ENCODE data around the gene PTBP2. TPM values are rescaled to one million over a fixed set of nuclear protein-coding genes. Genes with fewer than 3 reads are reported as not detected.

The PTBP2 gene
- total RNA-seq, 1 experiment from 2014 or later = 13.2 TPM

- DNase-seq (ENCODE audit: low read depth, low spot score) = no peak
- POLR2A ChIA-PET = no interaction called here
- no peaks in the 10 kb centered on the region for H3K9me2 ChIP-seq (ENCODE audit: insufficient read depth)
- TF ChIP-seq RAD21 (IDR thresholded peaks at IDR 0.05; ENCODE audit: low read depth) (no peak), CTCF (IDR thresholded peaks at IDR 0.05 in 2 of 3, conservative IDR thresholded peaks at IDR 0.05 in 1 of 3; ENCODE audit: borderline replicate concordance in 1 of 3, insufficient read depth in 1 of 3, low read depth in 2 of 3, low read length in 2 of 3) (no peak), POLR2AphosphoS5 (IDR thresholded peaks at IDR 0.05; ENCODE audit: low read depth, low read length) (no peak), YY1 (IDR thresholded peaks at IDR 0.05; ENCODE audit: extremely low read depth, insufficient replicate concordance, low read depth, low read length) (no peak), ZFX (IDR thresholded peaks at IDR 0.05) (no peak), EZH2 (IDR thresholded peaks at IDR 0.05) (no peak), MAX (IDR thresholded peaks at IDR 0.05) (no peak), POLR2A (IDR thresholded peaks at IDR 0.05; ENCODE audit: borderline replicate concordance, extremely low read depth, insufficient read depth, insufficient read length) (no peak), ZNF274 (IDR thresholded peaks at IDR 0.05; ENCODE audit: low read depth, low read length) (no peak), REST (IDR thresholded peaks at IDR 0.05; ENCODE audit: low read depth) (no peak), SP1 (IDR thresholded peaks at IDR 0.05; ENCODE audit: low read depth) (no peak), FOSL1 (IDR thresholded peaks at IDR 0.05; ENCODE audit: low read depth) (no peak), CBX3 (IDR thresholded peaks at IDR 0.05; ENCODE audit: low read depth) (no peak), ZBTB33 (IDR thresholded peaks at IDR 0.05; ENCODE audit: extremely low read depth, insufficient replicate concordance, low read length) (no peak), SIN3A (IDR thresholded peaks at IDR 0.05; ENCODE audit: low read depth) (no peak)
- H3K9ac ChIP-seq (ENCODE audit: low read length) = no peak overlapping the region
- H2AFZ ChIP-seq (ENCODE audit: low read depth, low read length, poor library complexity, severe bottlenecking) = no peak overlapping the region
- CTCF ChIA-PET = no interaction called here
- H4K20me1 ChIP-seq (ENCODE audit: insufficient read depth) = no peaks in the 10 kb centered on the region
- H3K27ac ChIP-seq (ENCODE audit: low read depth, low read length) = no peak overlapping the region
- intact Hi-C loops (cut with micrococcal nuclease) = no loop called here
- no peak overlapping the region for H3K4me3 ChIP-seq (replicated peaks in 1 of 2; ENCODE audit: low read depth in 1 of 2, low read length in 2 of 2)
- no TSS peak for BruUV-seq (replicated peaks)
- H3K79me2 ChIP-seq (ENCODE audit: insufficient read depth, low read length) = no peaks in the 10 kb centered on the region
- H3K36me3 ChIP-seq (ENCODE audit: control insufficient read depth in 1 of 2, insufficient read depth in 2 of 2, low read length in 2 of 2) = no peaks in the 10 kb centered on the region
- H3K27me3 ChIP-seq (ENCODE audit: insufficient read depth, low read length) = no peaks in the 10 kb centered on the region
- no peak overlapping the region for H3K4me2 ChIP-seq (ENCODE audit: low read length)
- H3K4me1 ChIP-seq (ENCODE audit: control insufficient read depth in 1 of 2, insufficient read depth in 2 of 2, low read length in 2 of 2) = no peaks in the 10 kb centered on the region
- RAD21 ChIA-PET (ENCODE audit: low non-redundant PET in 1 of 2, low total read pairs in 2 of 2, uncharacterized antibody in 2 of 2, unreplicated experiment in 2 of 2) = no interaction called here
- ATAC-seq = no peak
- H3K9me3 ChIP-seq (ENCODE audit: control insufficient read depth in 1 of 2, insufficient read depth in 1 of 2, low read depth in 1 of 2, low read length in 2 of 2) = no peaks in the 10 kb centered on the region
These were observed 99.1 kb downstream of the PTBP2 start for GRCh38 chr1:96820671-96821070.

Data from HCT116 (cell line).